HG03045 (cell line): ENCODE data around the gene CABLES2.

Experiments
- ATAC-seq: cut with Tn5 transposase; IDR thresholded peaks from one replicate; pipeline ENCODE4 v1.9.1; 2021; ENCODE audit warnings: mild to moderate bottlenecking, moderate library complexity; ENCODE audit not compliant: unreplicated experiment

CABLES2 gene

GRCh38 chr20:62407221-62407992 is at the start of gene CABLES2:
Gene CABLES2, minus strand, starts transcription at chr20:62407285. Its CDS starts 9 bp downstream, at chr20:62407276.
- ATAC-seq = peak; percentile 84

GRCh38 chr20:62455929-62456328 is 48.8 kb upstream of the CABLES2 start:
- no peak for ATAC-seq

- ATAC-seq = no peak
These were observed 48.0 kb upstream of the CABLES2 start for GRCh38 chr20:62454904-62455636.

GRCh38 chr20:62453186-62453808 is 46.2 kb upstream of the CABLES2 start:
- ATAC-seq = no peak

GRCh38 chr20:62452475-62453095 is 45.5 kb upstream of the CABLES2 start:
- no peak for ATAC-seq

GRCh38 chr20:62451970-62452369 is 44.9 kb upstream of the CABLES2 start:
- ATAC-seq = no peak

GRCh38 chr20:62451156-62451767 is 44.2 kb upstream of the CABLES2 start:
- ATAC-seq = no peak

- no peak for ATAC-seq
These were observed 43.0 kb upstream of the CABLES2 start for GRCh38 chr20:62449951-62450691.

GRCh38 chr20:62448788-62449187 is 41.7 kb upstream of the CABLES2 start:
- ATAC-seq = no peak

- no peak for ATAC-seq
These were observed 41.0 kb upstream of the CABLES2 start for GRCh38 chr20:62448038-62448437.

- no peak for ATAC-seq
These were observed 40.1 kb upstream of the CABLES2 start for GRCh38 chr20:62446888-62447869.

- ATAC-seq = no peak
These were observed 39.4 kb upstream of the CABLES2 start for GRCh38 chr20:62446481-62446880.

GRCh38 chr20:62445553-62446340 is 38.7 kb upstream of the CABLES2 start:
- ATAC-seq = no peak

GRCh38 chr20:62444286-62444685 is 37.2 kb upstream of the CABLES2 start:
- ATAC-seq = no peak

- ATAC-seq = no peak
These were observed 35.0 kb upstream of the CABLES2 start for GRCh38 chr20:62441987-62442539.

GRCh38 chr20:62439218-62439617 is 32.1 kb upstream of the CABLES2 start:
- no peak for ATAC-seq

GRCh38 chr20:62437927-62438326 is 30.8 kb upstream of the CABLES2 start:
- no peak for ATAC-seq

GRCh38 chr20:62437496-62437895 is 30.4 kb upstream of the CABLES2 start:
- ATAC-seq = no peak
